Activated naive CD4-positive, alpha-beta T cell treated with anti-CD3 and anti-CD28 coated beads, Interleukin-2, amount 50 U/mL, for 72 hours (primary cell): ENCODE results near the gene LRRC9. TPM values are rescaled to one million over a fixed set of nuclear protein-coding genes. Genes with fewer than 3 reads are reported as not detected.
"Not testable (repeated sequence)": the region's sequence is repeated elsewhere in the genome, so short reads cannot be mapped to it uniquely, and the experiment has no call there.

Experiments
- ATAC-seq, 2 donors: fragments of 150-1000 bp; cut with Tn5 transposase; 2 replicates each; pipeline ENCODE4 v1.10.0; 2021; ENCODE audit warnings: mild to moderate bottlenecking in 2 of 2, moderate library complexity in 2 of 2
- DNase-seq, 2 donors: peaks; one replicate each; pipeline ENCODE4 v3.0.0; 2021 to 2022; ENCODE audit warnings: low spot score in 2 of 2
- H3K27ac Mint-ChIP-seq, 2 donors: one replicate each; pipeline ENCODE4 v1.8.0; 2022; ENCODE audit warnings: mild to moderate bottlenecking in 2 of 2, mixed read lengths in 2 of 2
- H3K36me3 Mint-ChIP-seq, 2 donors: one replicate each; pipeline ENCODE4 v1.8.0; 2022; ENCODE audit warnings: mixed read lengths in 2 of 2
- H3K9me3 Mint-ChIP-seq, 2 donors: one replicate each; pipeline ENCODE4 v1.8.0; 2022; ENCODE audit warnings: mixed read lengths in 2 of 2
- total RNA-seq, 2 donors: library from RNA; stranded (reverse); gene quantifications; one replicate each; pipeline ENCODE4 v1.2.3, GENCODE V29; 2022

Gene LRRC9
- total RNA-seq, 2 donors from 2014 or later = 0.05 TPM; not detected in 1

GRCh38 chr14:60002819-60003492 lies 83.0 kb downstream of the LRRC9 start:
- DNase-seq (no peak), ATAC-seq (no peak)
- H3K27ac Mint-ChIP-seq = no peak overlapping the region
- H3K9me3 Mint-ChIP-seq = no peaks in the 10 kb centered on the region
- no peaks in the 10 kb centered on the region for H3K36me3 Mint-ChIP-seq

GRCh38 chr14:60003991-60004390 lies 84.0 kb downstream of the LRRC9 start:
- Mint-ChIP-seq H3K9me3 (no peaks in the 10 kb centered on the region), H3K27ac (no peak overlapping the region), H3K36me3 (no peaks in the 10 kb centered on the region)
- DNase-seq (no peak), ATAC-seq (no peak)

GRCh38 chr14:60008042-60008441 lies 88.1 kb downstream of the LRRC9 start:
- DNase-seq (no peak), ATAC-seq (no peak)
- Mint-ChIP-seq H3K9me3 (peaks cover 5 to 6% of the 10 kb centered on the region in 2 donors), H3K27ac (no peak overlapping the region), H3K36me3 (peaks cover 7% of the 10 kb centered on the region in 2 donors)

GRCh38 chr14:60010263-60010662 lies 90.3 kb downstream of the LRRC9 start:
- ATAC-seq, H3K27ac Mint-ChIP-seq, DNase-seq: not testable (repeated sequence)
- Mint-ChIP-seq H3K9me3 (peaks cover 5 to 13% of the 10 kb centered on the region in 2 donors), H3K36me3 (peaks cover 13 to 14% of the 10 kb centered on the region in 2 donors)

- no peak for ATAC-seq
- H3K9me3 Mint-ChIP-seq = peaks cover 5 to 13% of the 10 kb centered on the region in 2 donors
- no peak for DNase-seq
- H3K36me3 Mint-ChIP-seq = peaks cover 13 to 17% of the 10 kb centered on the region in 2 donors
- no peak overlapping the region for H3K27ac Mint-ChIP-seq
These were observed 94.5 kb downstream of the LRRC9 start for GRCh38 chr14:60014402-60014801.

GRCh38 chr14:60021619-60022018 lies 101.7 kb downstream of the LRRC9 start:
- H3K36me3 Mint-ChIP-seq = no peaks in the 10 kb centered on the region
- ATAC-seq (no peak), DNase-seq (no peak)
- no peak overlapping the region for H3K27ac Mint-ChIP-seq
- H3K9me3 Mint-ChIP-seq = no peaks in the 10 kb centered on the region

GRCh38 chr14:60025571-60025970 lies 105.6 kb downstream of the LRRC9 start:
- no peaks in the 10 kb centered on the region for H3K36me3 Mint-ChIP-seq
- H3K27ac Mint-ChIP-seq = no peak overlapping the region
- H3K9me3 Mint-ChIP-seq = no peaks in the 10 kb centered on the region
- ATAC-seq (no peak), DNase-seq (no peak)

- ATAC-seq = no peak
- Mint-ChIP-seq H3K36me3 (peaks cover 0 to 14% of the 10 kb centered on the region in 2 donors), H3K9me3 (peaks cover 6% of the 10 kb centered on the region in 2 donors), H3K27ac (no peak overlapping the region)
- no peak for DNase-seq
These were observed 115.2 kb downstream of the LRRC9 start for GRCh38 chr14:60035177-60035576.

GRCh38 chr14:60047976-60048375 lies 128.0 kb downstream of the LRRC9 start:
- ATAC-seq, H3K27ac Mint-ChIP-seq, DNase-seq, H3K9me3 Mint-ChIP-seq: not testable (repeated sequence)
- H3K36me3 Mint-ChIP-seq = peaks cover 10 to 16% of the 10 kb centered on the region in 2 donors

GRCh38 chr14:60051721-60052221 lies 131.8 kb downstream of the LRRC9 start:
- ATAC-seq (peak in 1 of 2 donors; percentile 51), DNase-seq (no peak)
- Mint-ChIP-seq H3K36me3 (peaks cover 0 to 4% of the 10 kb centered on the region in 2 donors), H3K9me3 (no peaks in the 10 kb centered on the region), H3K27ac (peak overlapping the region in 1 of 2 donors; percentile 39)

GRCh38 chr14:60058087-60058486 lies 138.1 kb downstream of the LRRC9 start:
- Mint-ChIP-seq H3K27ac (no peak overlapping the region), H3K9me3 (no peaks in the 10 kb centered on the region), H3K36me3 (no peaks in the 10 kb centered on the region)
- DNase-seq = no peak
- no peak for ATAC-seq

- Mint-ChIP-seq H3K36me3 (no peaks in the 10 kb centered on the region), H3K9me3 (no peaks in the 10 kb centered on the region), H3K27ac (no peak overlapping the region)
- no peak for ATAC-seq
- no peak for DNase-seq
These were observed 141.4 kb downstream of the LRRC9 start for GRCh38 chr14:60061371-60061770.

- Mint-ChIP-seq H3K36me3 (no peaks in the 10 kb centered on the region), H3K27ac (no peak overlapping the region), H3K9me3 (no peaks in the 10 kb centered on the region)
- ATAC-seq = no peak
- DNase-seq = no peak
These were observed 144.6 kb downstream of the LRRC9 start for GRCh38 chr14:60064491-60065072.

- Mint-ChIP-seq H3K9me3 (no peaks in the 10 kb centered on the region), H3K36me3 (no peaks in the 10 kb centered on the region), H3K27ac (no peak overlapping the region)
- DNase-seq = no peak
- ATAC-seq = no peak
These were observed 147.9 kb downstream of the LRRC9 start for GRCh38 chr14:60067882-60068281.

- ATAC-seq = no peak
- H3K9me3 Mint-ChIP-seq = peaks cover 0 to 5% of the 10 kb centered on the region in 2 donors
- no peak overlapping the region for H3K27ac Mint-ChIP-seq
These were observed 159.8 kb downstream of the LRRC9 start for GRCh38 chr14:60079723-60080122.

GRCh38 chr14:60085085-60085484 lies 165.1 kb downstream of the LRRC9 start:
- H3K9me3 Mint-ChIP-seq = no peaks in the 10 kb centered on the region
- no peak overlapping the region for H3K27ac Mint-ChIP-seq
- ATAC-seq (no peak), DNase-seq (no peak)
- H3K36me3 Mint-ChIP-seq = no peaks in the 10 kb centered on the region

More at GRCh38 chr14:60079723-60080122, 159.8 kb downstream of the LRRC9 start:
- H3K36me3 Mint-ChIP-seq = peaks cover 10 to 14% of the 10 kb centered on the region in 2 donors
- no peak for DNase-seq

- DNase-seq = no peak
- Mint-ChIP-seq H3K36me3 (no peaks in the 10 kb centered on the region), H3K27ac (no peak overlapping the region), H3K9me3 (no peaks in the 10 kb centered on the region)
- ATAC-seq = no peak
These were observed 165.7 kb downstream of the LRRC9 start for GRCh38 chr14:60085693-60086092.

GRCh38 chr14:60087668-60088067 lies 167.7 kb downstream of the LRRC9 start:
- Mint-ChIP-seq H3K9me3 (no peaks in the 10 kb centered on the region), H3K36me3 (peaks cover 6 to 10% of the 10 kb centered on the region in 2 donors)

More at GRCh38 chr14:60087668-60088067, 167.7 kb downstream of the LRRC9 start:
- H3K27ac Mint-ChIP-seq = no peak overlapping the region
- DNase-seq (no peak), ATAC-seq (no peak)
